ENCODE measurements around the gene CGRRF1. TPM values are rescaled to one million over a fixed set of nuclear protein-coding genes. Genes with fewer than 3 reads are reported as not detected.

CGRRF1 gene
- total RNA-seq, 2 experiments from 2014 or later: 34.5 to 42.8 TPM

DNA sequence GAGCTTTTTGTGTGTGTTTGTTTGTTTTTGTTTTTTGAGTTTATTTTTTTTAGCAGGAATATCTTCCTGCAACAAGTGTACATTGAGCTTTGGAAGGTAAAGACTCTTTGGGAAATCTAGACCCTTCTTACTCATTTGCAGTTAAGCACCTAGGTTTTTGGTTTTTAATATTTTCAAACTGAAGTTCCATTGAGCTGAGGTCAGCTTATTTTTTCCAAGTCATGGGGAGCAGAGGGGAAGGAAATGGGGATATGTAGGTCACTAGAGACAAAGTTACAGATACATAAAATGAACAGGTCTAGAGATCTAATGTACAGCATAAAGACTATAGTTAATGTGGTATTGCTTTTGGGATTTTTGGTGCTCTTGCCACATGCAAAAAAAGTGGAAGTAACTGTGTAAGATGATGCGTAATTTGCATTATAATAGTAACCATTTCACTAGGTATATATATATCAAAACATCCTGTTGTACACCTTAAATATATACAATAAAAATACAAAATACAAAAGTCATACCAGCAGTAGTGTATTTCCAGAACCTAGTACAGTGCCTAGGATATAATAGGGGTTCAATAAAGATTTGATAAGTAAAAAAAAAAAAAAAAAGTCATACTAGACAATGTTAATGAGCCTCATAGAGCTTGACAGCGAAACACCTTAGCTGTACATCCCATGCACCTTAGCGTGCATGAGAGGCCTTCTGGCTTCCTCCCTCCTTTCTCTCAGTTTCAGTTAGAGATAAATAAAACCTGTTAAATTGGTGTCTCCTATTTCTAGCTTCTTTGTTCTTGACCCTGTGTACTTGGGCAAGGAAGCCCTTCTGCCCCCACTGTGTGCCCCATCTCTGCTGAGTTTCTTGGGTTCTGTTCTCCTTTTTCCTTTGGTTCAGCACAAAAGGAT is 22.7 kb downstream of the CGRRF1 start:
- no peak for DNase-seq
- H3K27ac Mint-ChIP-seq: no peak overlapping the region
- TF ChIP-seq, protein P1, sequence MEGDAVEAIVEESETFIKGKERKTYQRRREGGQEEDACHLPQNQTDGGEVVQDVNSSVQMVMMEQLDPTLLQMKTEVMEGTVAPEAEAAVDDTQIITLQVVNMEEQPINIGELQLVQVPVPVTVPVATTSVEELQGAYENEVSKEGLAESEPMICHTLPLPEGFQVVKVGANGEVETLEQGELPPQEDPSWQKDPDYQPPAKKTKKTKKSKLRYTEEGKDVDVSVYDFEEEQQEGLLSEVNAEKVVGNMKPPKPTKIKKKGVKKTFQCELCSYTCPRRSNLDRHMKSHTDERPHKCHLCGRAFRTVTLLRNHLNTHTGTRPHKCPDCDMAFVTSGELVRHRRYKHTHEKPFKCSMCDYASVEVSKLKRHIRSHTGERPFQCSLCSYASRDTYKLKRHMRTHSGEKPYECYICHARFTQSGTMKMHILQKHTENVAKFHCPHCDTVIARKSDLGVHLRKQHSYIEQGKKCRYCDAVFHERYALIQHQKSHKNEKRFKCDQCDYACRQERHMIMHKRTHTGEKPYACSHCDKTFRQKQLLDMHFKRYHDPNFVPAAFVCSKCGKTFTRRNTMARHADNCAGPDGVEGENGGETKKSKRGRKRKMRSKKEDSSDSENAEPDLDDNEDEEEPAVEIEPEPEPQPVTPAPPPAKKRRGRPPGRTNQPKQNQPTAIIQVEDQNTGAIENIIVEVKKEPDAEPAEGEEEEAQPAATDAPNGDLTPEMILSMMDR (IDR thresholded peaks at IDR 0.05): no peak
- H3K36me3 ChIP-seq (ENCODE audit: insufficient read depth, low read length): peaks cover 17% of the 10 kb centered on the region
- H3K27me3 ChIP-seq (ENCODE audit: control insufficient read depth in 1 of 2, insufficient read depth in 2 of 2, low read length in 2 of 2): no peaks in the 10 kb centered on the region
- H3K4me3 Mint-ChIP-seq: no peak overlapping the region
- H3K27ac ChIP-seq (ENCODE audit: low read depth in 1 of 2, low read length in 2 of 2): no peak overlapping the region
- no peaks in the 10 kb centered on the region for H3K4me1 ChIP-seq (ENCODE audit: insufficient read depth, low read length)
- CTCF ChIA-PET: interaction anchor here (0.6 to 1.3 kb wide), 2 partner anchors 10 to 871 kb away, joined by 3 to 5 read pairs; no protein-coding TSS in a partner anchor
- H3K4me1 Mint-ChIP-seq (ENCODE audit: low read depth): no peaks in the 10 kb centered on the region
- no peaks in the 10 kb centered on the region for H3K9me3 Mint-ChIP-seq
- no peaks in the 10 kb centered on the region for H3K9me3 ChIP-seq (ENCODE audit: control insufficient read depth in 1 of 2, insufficient read depth in 1 of 2, low read length in 2 of 2)
- POLR2A ChIA-PET: no interaction called here
- H3K4me3 ChIP-seq (ENCODE audit: low read length): no peak overlapping the region
- no peak for ATAC-seq (ENCODE audit: poor library complexity)
- H3K36me3 Mint-ChIP-seq (ENCODE audit: low read depth): peaks cover 75% of the 10 kb centered on the region
- intact Hi-C loops (cut with DNase I, micrococcal nuclease): no loop called here
- no peaks in the 10 kb centered on the region for H3K27me3 Mint-ChIP-seq

DNA sequence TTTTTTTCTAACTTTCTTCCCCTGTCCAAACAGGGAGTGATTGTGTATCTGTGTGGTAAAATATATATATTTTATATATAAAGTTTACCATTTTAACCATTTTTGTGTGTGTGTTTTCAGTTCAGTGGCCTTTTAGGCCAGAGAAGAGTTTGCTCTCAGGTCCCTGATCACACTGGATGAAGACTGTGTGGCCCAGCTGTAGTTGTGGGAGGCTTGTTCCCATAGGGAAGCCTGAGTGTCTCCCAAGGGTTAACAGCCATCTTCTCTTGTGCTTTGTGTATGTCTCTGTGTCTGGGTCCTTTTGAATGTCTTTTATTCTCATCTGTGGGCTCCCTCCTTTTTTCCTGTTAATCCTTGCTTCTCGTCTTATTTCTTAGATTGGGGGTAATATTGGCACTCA is 23.4 kb downstream of the CGRRF1 start:
- no peaks in the 10 kb centered on the region for H3K9me3 Mint-ChIP-seq
- Histone ChIP-seq H3K4me3 (ENCODE audit: low read length) (no peak overlapping the region), H3K27ac (ENCODE audit: low read depth in 1 of 2, low read length in 2 of 2) (no peak overlapping the region), H3K27me3 (ENCODE audit: control insufficient read depth in 1 of 2, insufficient read depth in 2 of 2, low read length in 2 of 2) (no peaks in the 10 kb centered on the region), H3K36me3 (ENCODE audit: insufficient read depth, low read length) (peaks cover 19% of the 10 kb centered on the region), H3K9me3 (ENCODE audit: control insufficient read depth in 1 of 2, insufficient read depth in 1 of 2, low read length in 2 of 2) (no peaks in the 10 kb centered on the region), H3K4me1 (ENCODE audit: insufficient read depth, low read length) (no peaks in the 10 kb centered on the region)
- DNase-seq (no peak), ATAC-seq (ENCODE audit: poor library complexity) (no peak)
- no peaks in the 10 kb centered on the region for H3K4me1 Mint-ChIP-seq (ENCODE audit: low read depth)
- H3K27me3 Mint-ChIP-seq: no peaks in the 10 kb centered on the region
- POLR2A ChIA-PET: no interaction called here
- CTCF ChIA-PET: interaction anchor here (0.6 to 1.3 kb wide), 2 partner anchors 11 to 870 kb away, joined by 3 to 5 read pairs; no protein-coding TSS in a partner anchor
- TF ChIP-seq, protein P1 (IDR thresholded peaks at IDR 0.05): no peak
- intact Hi-C loops (cut with DNase I, micrococcal nuclease): no loop called here
- H3K4me3 Mint-ChIP-seq: no peak overlapping the region
- H3K36me3 Mint-ChIP-seq (ENCODE audit: low read depth): peaks cover 71% of the 10 kb centered on the region
- no peak overlapping the region for H3K27ac Mint-ChIP-seq

DNA sequence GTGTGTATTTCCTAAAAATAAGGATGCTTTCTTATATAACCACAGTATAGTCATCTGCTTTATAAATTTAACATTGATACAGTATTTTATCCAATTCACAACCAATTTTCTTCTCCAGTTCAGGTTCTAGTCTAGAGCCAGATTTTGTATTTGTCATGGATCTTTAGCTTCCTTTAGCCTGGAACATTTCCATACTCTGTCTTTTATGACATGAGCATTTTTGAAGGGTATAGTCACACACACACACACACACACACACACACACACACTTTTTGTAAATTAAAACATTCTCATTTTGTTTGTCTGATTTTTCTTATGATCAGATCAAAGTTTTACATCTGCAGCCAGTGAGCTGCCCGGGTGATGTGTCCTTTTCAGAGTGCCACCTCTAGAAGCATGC is 25.4 kb downstream of the CGRRF1 start:
- H3K27ac ChIP-seq (ENCODE audit: low read depth in 1 of 2, low read length in 2 of 2): no peak overlapping the region
- H3K36me3 ChIP-seq (ENCODE audit: insufficient read depth, low read length): peaks cover 16% of the 10 kb centered on the region
- ATAC-seq (ENCODE audit: poor library complexity) (no peak), DNase-seq (no peak)
- H3K9me3 ChIP-seq (ENCODE audit: control insufficient read depth in 1 of 2, insufficient read depth in 1 of 2, low read length in 2 of 2): no peaks in the 10 kb centered on the region
- H3K4me3 ChIP-seq (ENCODE audit: low read length): no peak overlapping the region
- TF ChIP-seq, protein P1 (IDR thresholded peaks at IDR 0.05): no peak
- ChIA-PET POLR2A (interaction anchor here (0.9 kb wide), 1 partner anchor 25 kb away, joined by 3 read pairs; the partner anchor contains the start of gene CGRRF1), CTCF (interaction anchor here (0.6 kb wide), 1 partner anchor 46 kb away, joined by 4 read pairs; no protein-coding TSS in a partner anchor)
- no peaks in the 10 kb centered on the region for H3K4me1 ChIP-seq (ENCODE audit: insufficient read depth, low read length)
- intact Hi-C loops (cut with DNase I, micrococcal nuclease): no loop called here
- Mint-ChIP-seq H3K36me3 (ENCODE audit: low read depth) (peaks cover 67% of the 10 kb centered on the region), H3K9me3 (no peaks in the 10 kb centered on the region), H3K27me3 (no peaks in the 10 kb centered on the region), H3K4me3 (no peak overlapping the region), H3K27ac (no peak overlapping the region), H3K4me1 (ENCODE audit: low read depth) (no peaks in the 10 kb centered on the region)
- H3K27me3 ChIP-seq (ENCODE audit: control insufficient read depth in 1 of 2, insufficient read depth in 2 of 2, low read length in 2 of 2): no peaks in the 10 kb centered on the region

Measured in CD4-positive, alpha-beta T cell (primary cell).